Coronary artery (tissue), 2 donors: ENCODE measurements around the gene CIB4.

ENCODE experiments used
- DNase-seq: peaks from one replicate; pipeline ENCODE4 v3.0.0-alpha.2; 2017; ENCODE audit warnings: low spot score
- H3K27ac ChIP-seq, 2 donors: fragments of 200-600 bp; sonication (generic); one replicate each; pipeline ENCODE4 v1.5.1; 2016 to 2019
- H3K4me3 ChIP-seq: fragments of 200-600 bp; sonication (generic); 2 replicates; pipeline ENCODE4 v1.5.1; 2016; ENCODE audit warnings: mild to moderate bottlenecking, moderate library complexity
- CTCF ChIP-seq: fragments of 200-600 bp; sonication (generic); IDR thresholded peaks from one replicate; pipeline ENCODE4 v1.5.1; 2019; ENCODE audit warnings: antibody characterized with exemption

CIB4 gene

GRCh38 chr2:26682155-26682554, 41.0 kb upstream of the CIB4 start:
- DNase-seq, result no peak
- Histone ChIP-seq H3K4me3 (no peak overlapping the region), H3K27ac (peak overlapping the region; percentile 70 to 80)
- TF ChIP-seq CTCF, result no peak

- Histone ChIP-seq H3K4me3 (no peak overlapping the region), H3K27ac (peak overlapping the region; percentile 70 to 80)
- TF ChIP-seq CTCF, result no peak
- no peak for DNase-seq
These were observed 40.5 kb upstream of the CIB4 start for GRCh38 chr2:26681656-26682055.

GRCh38 chr2:26679867-26680266, 38.7 kb upstream of the CIB4 start:
- no peak for TF ChIP-seq CTCF
- DNase-seq, result peak; percentile 21

GRCh38 chr2:26678035-26678434, 36.9 kb upstream of the CIB4 start:
- TF ChIP-seq CTCF, result no peak
- no peak overlapping the region for H3K27ac ChIP-seq

More at GRCh38 chr2:26679867-26680266, 38.7 kb upstream of the CIB4 start:
- H3K4me3 ChIP-seq, result no peak overlapping the region
- H3K27ac ChIP-seq, result no peak overlapping the region

GRCh38 chr2:26675651-26676255, 34.6 kb upstream of the CIB4 start:
- no peak overlapping the region for H3K27ac ChIP-seq
- TF ChIP-seq CTCF, result no peak
- H3K4me3 ChIP-seq, result no peak overlapping the region
- DNase-seq, result peak; percentile 66

More at GRCh38 chr2:26678035-26678434, 36.9 kb upstream of the CIB4 start:
- no peak overlapping the region for H3K4me3 ChIP-seq
- no peak for DNase-seq

GRCh38 chr2:26674771-26675170, 33.6 kb upstream of the CIB4 start:
- Histone ChIP-seq H3K27ac (no peak overlapping the region), H3K4me3 (no peak overlapping the region)
- TF ChIP-seq CTCF, result no peak
- DNase-seq, result peak; percentile 61

- Histone ChIP-seq H3K4me3 (no peak overlapping the region), H3K27ac (no peak overlapping the region)
- no peak for TF ChIP-seq CTCF
- peak; percentile 65 for DNase-seq
These were observed 33.0 kb upstream of the CIB4 start for GRCh38 chr2:26674002-26674751.
